GM12874 (cell line): ENCODE data around the gene MADD.

Experiments
- CTCF ChIP-seq: IDR thresholded peaks from 2 replicates; pipeline ENCODE4 v1.5.1; 2011; ENCODE audit warnings: low read depth, mild to moderate bottlenecking, control low read depth, low read length, moderate library complexity; ENCODE audit not compliant: insufficient read depth

The MADD gene

GRCh38 chr11:47308050-47308823 is 38.3 kb downstream of the MADD start:
- no peak for TF ChIP-seq CTCF

- no peak for TF ChIP-seq CTCF
Measured at GRCh38 chr11:47314992-47315391, 45.1 kb downstream of the MADD start.

- no peak for TF ChIP-seq CTCF
Measured at GRCh38 chr11:47317064-47317828, 47.3 kb downstream of the MADD start.

- no peak for TF ChIP-seq CTCF
Measured at GRCh38 chr11:47318166-47318565, 48.2 kb downstream of the MADD start.

GRCh38 chr11:47324520-47324919 is 54.6 kb downstream of the MADD start:
- no peak for TF ChIP-seq CTCF

GRCh38 chr11:47325271-47326041 is 55.5 kb downstream of the MADD start:
- no peak for TF ChIP-seq CTCF

GRCh38 chr11:47326198-47326597 is 56.3 kb downstream of the MADD start:
- no peak for TF ChIP-seq CTCF
